H9 (cell line): Measurements from ENCODE around the gene SPTLC3. TPM values are rescaled to one million over a fixed set of nuclear protein-coding genes. Genes with fewer than 3 reads are reported as not detected.

Source experiments
- DNase-seq: peaks from one replicate; pipeline ENCODE4 v3.0.0-alpha.2; 2017
- H2AFZ ChIP-seq: one replicate; pipeline ENCODE4 v1.6.1; 2013; ENCODE audit warnings: mild to moderate bottlenecking, low read length, control low read depth, moderate library complexity
- H2AK5ac ChIP-seq: 2 replicates; pipeline ENCODE4 v1.6.1; 2013; ENCODE audit warnings: low read length, control low read depth, mixed read lengths; ENCODE audit not compliant: insufficient read length
- H2BK120ac ChIP-seq: one replicate; pipeline ENCODE4 v1.6.1; 2013; ENCODE audit warnings: low read depth, mild to moderate bottlenecking, low read length, control low read depth, inconsistent platforms; ENCODE audit not compliant: poor library complexity, severe bottlenecking
- H2BK12ac ChIP-seq: 2 replicates; pipeline ENCODE4 v1.6.1; 2013; ENCODE audit warnings: low read length, control low read depth, mixed read lengths, low read depth; ENCODE audit not compliant: insufficient read length
- H2BK15ac ChIP-seq: 2 replicates; pipeline ENCODE4 v1.6.1; 2013; ENCODE audit warnings: low read depth, low read length, control low read depth
- H2BK20ac ChIP-seq: one replicate; pipeline ENCODE4 v1.6.1; 2013; ENCODE audit warnings: low read depth, mild to moderate bottlenecking, low read length, control low read depth, inconsistent platforms; ENCODE audit not compliant: poor library complexity, severe bottlenecking
- H2BK5ac ChIP-seq: 2 replicates; pipeline ENCODE4 v1.6.1; 2013; ENCODE audit warnings: low read length, control low read depth, mixed read lengths; ENCODE audit not compliant: insufficient read length
- H3K14ac ChIP-seq: 2 replicates; pipeline ENCODE4 v1.6.1; 2013; ENCODE audit warnings: low read length, control low read depth; ENCODE audit not compliant: insufficient read depth
- H3K18ac ChIP-seq: 2 replicates; pipeline ENCODE4 v1.6.1; 2013; ENCODE audit warnings: low read depth, mild to moderate bottlenecking, mixed read lengths, low read length, control low read depth; ENCODE audit not compliant: insufficient read length
- H3K23ac ChIP-seq: 2 replicates; pipeline ENCODE4 v1.6.1; 2013; ENCODE audit warnings: low read length, control low read depth, mixed read lengths, low read depth; ENCODE audit not compliant: insufficient read length
- H3K23me2 ChIP-seq: 2 replicates; pipeline ENCODE4 v1.6.1; 2013; ENCODE audit warnings: low read depth, mild to moderate bottlenecking, mixed read lengths, low read length, control low read depth; ENCODE audit not compliant: insufficient read length, poor library complexity, severe bottlenecking
- H3K27ac ChIP-seq: 2 replicates; pipeline ENCODE4 v1.5.1; 2013; ENCODE audit warnings: low read length, control low read depth, mixed read lengths, low read depth; ENCODE audit not compliant: insufficient read length
- H3K27me3 ChIP-seq: 2 replicates; pipeline ENCODE4 v1.6.1; 2013; ENCODE audit warnings: low read length, control low read depth, inconsistent platforms; ENCODE audit not compliant: insufficient read depth
- H3K4ac ChIP-seq: 2 replicates; pipeline ENCODE4 v1.6.1; 2013; ENCODE audit warnings: low read depth, mild to moderate bottlenecking, control low read depth, inconsistent platforms, low read length, moderate library complexity
- H3K4me1 ChIP-seq: 2 replicates; pipeline ENCODE4 v1.6.1; 2013; ENCODE audit warnings: low read length, control low read depth, inconsistent platforms; ENCODE audit not compliant: insufficient read depth
- H3K4me2 ChIP-seq: 2 replicates; pipeline ENCODE4 v1.6.1; 2013; ENCODE audit warnings: low read length, control low read depth, mixed read lengths; ENCODE audit not compliant: insufficient read length, insufficient read depth
- H3K56ac ChIP-seq: 2 replicates; pipeline ENCODE4 v1.6.1; 2013; ENCODE audit warnings: low read depth, mild to moderate bottlenecking, mixed read lengths, low read length, control low read depth; ENCODE audit not compliant: insufficient read length
- H3K79me1 ChIP-seq: 2 replicates; pipeline ENCODE4 v1.6.1; 2013; ENCODE audit warnings: low read depth, mild to moderate bottlenecking, moderate library complexity, low read length, control low read depth, inconsistent platforms; ENCODE audit not compliant: insufficient read depth, poor library complexity, severe bottlenecking
- H3K79me2 ChIP-seq: 2 replicates; pipeline ENCODE4 v1.6.1; 2013; ENCODE audit warnings: low read length, control low read depth, inconsistent platforms; ENCODE audit not compliant: insufficient read depth
- H3K9ac ChIP-seq: 2 replicates; pipeline ENCODE4 v1.6.1; 2013; ENCODE audit warnings: low read length, control low read depth, mixed read lengths; ENCODE audit not compliant: insufficient read length; ENCODE audit errors: extremely low read depth
- H3K9me3 ChIP-seq: one replicate; pipeline ENCODE4 v1.6.1; 2013; ENCODE audit warnings: low read depth, low read length, inconsistent platforms; ENCODE audit not compliant: control insufficient read depth
- H3T11ph ChIP-seq: one replicate; pipeline ENCODE4 v1.6.1; 2013; ENCODE audit warnings: mild to moderate bottlenecking, low read length, control low read depth, inconsistent platforms
- H4K20me1 ChIP-seq: one replicate; pipeline ENCODE4 v1.6.1; 2013; ENCODE audit not compliant: control insufficient read depth, insufficient read length, insufficient read depth
- H4K5ac ChIP-seq: 2 replicates; pipeline ENCODE4 v1.6.1; 2013; ENCODE audit warnings: low read depth, mild to moderate bottlenecking, mixed read lengths, low read length, control low read depth; ENCODE audit not compliant: insufficient read length
- H4K8ac ChIP-seq: replicated peaks from 2 replicates; pipeline ENCODE4 v1.6.1; 2013; ENCODE audit warnings: low read length, control low read depth, mixed read lengths, low read depth; ENCODE audit not compliant: insufficient read length
- H4K91ac ChIP-seq: 2 replicates; pipeline ENCODE4 v1.6.1; 2013; ENCODE audit warnings: low read depth, mild to moderate bottlenecking, moderate library complexity, mixed read lengths, low read length, control low read depth; ENCODE audit not compliant: insufficient read length
- H3K27ac Mint-ChIP-seq, 3 experiments: 2 replicates in 2 of 3; 3 replicates in 1 of 3; pipeline ENCODE4 v1.8.0; 2020 to 2021; ENCODE audit warnings: mixed read lengths in 3 of 3, mild to moderate bottlenecking in 1 of 3, moderate library complexity in 1 of 3
- H3K27me3 Mint-ChIP-seq: 2 replicates; pipeline ENCODE4 v1.8.0; 2021; ENCODE audit warnings: low read depth, mild to moderate bottlenecking, moderate library complexity, mixed read lengths
- H3K36me3 Mint-ChIP-seq, 3 experiments: 2 replicates in 2 of 3; 3 replicates in 1 of 3; pipeline ENCODE4 v1.8.0; 2020 to 2021; ENCODE audit warnings: low read depth in 3 of 3, mixed read lengths in 3 of 3; ENCODE audit not compliant: insufficient read depth in 1 of 3
- H3K4me1 Mint-ChIP-seq, 2 experiments: 2 replicates each; pipeline ENCODE4 v1.8.0; 2020; ENCODE audit warnings: mixed read lengths in 2 of 2
- H3K4me3 Mint-ChIP-seq, 2 experiments: 2 replicates in 1 of 2; 3 replicates in 1 of 2; pipeline ENCODE4 v1.8.0; 2020 to 2021; ENCODE audit warnings: mild to moderate bottlenecking in 2 of 2, mixed read lengths in 2 of 2, moderate library complexity in 1 of 2
- H3K9me3 Mint-ChIP-seq, 2 experiments: 2 replicates in 1 of 2; 3 replicates in 1 of 2; pipeline ENCODE4 v1.8.0; 2020; ENCODE audit warnings: mild to moderate bottlenecking in 2 of 2, mixed read lengths in 2 of 2, moderate library complexity in 1 of 2
- CTCF ChIP-seq: fragments of 200-600 bp; sonication (generic); conservative IDR thresholded peaks from 3 replicates; pipeline ENCODE4 v1.8.0; 2021; ENCODE audit warnings: antibody characterized with exemption, mild to moderate bottlenecking
- WGBS: extraction: QIAGEN DNeasy Blood & Tissue Kit; methylation state at CpG from one replicate; pipeline ENCODE4 v1.1.7; 2013; ENCODE audit warnings: missing lambda C conversion rate, low lambda C conversion rate, mixed read lengths; ENCODE audit not compliant: insufficient read length; ENCODE audit errors: extremely low coverage; 5-methylcytosine and 5-hydroxymethylcytosine counted together
- total RNA-seq: library from RNA; stranded (reverse); gene quantifications from 2 replicates; pipeline ENCODE4 v1.2.1, GENCODE V29; 2021

Gene SPTLC3
- total RNA-seq, 1 experiment from 2014 or later: 0.68 TPM

- Histone ChIP-seq H3K23me2 (no peaks in the 10 kb centered on the region), H3K27ac (no peak overlapping the region), H2BK5ac (no peak overlapping the region), H2BK120ac (no peak overlapping the region), H4K91ac (no peak overlapping the region), H3K18ac (no peak overlapping the region), H3K23ac (no peak overlapping the region), H3K9me3 (no peaks in the 10 kb centered on the region), H2BK15ac (no peak overlapping the region), H3K4ac (no peak overlapping the region), H3T11ph (no peak overlapping the region), H3K9ac (no peak overlapping the region), H3K79me2 (no peaks in the 10 kb centered on the region), H3K4me2 (no peak overlapping the region), H4K20me1 (no peaks in the 10 kb centered on the region), H4K8ac (no peak overlapping the region), H3K79me1 (no peaks in the 10 kb centered on the region), H4K5ac (no peak overlapping the region), H2BK20ac (no peak overlapping the region), H2AFZ (no peak overlapping the region), H2BK12ac (no peak overlapping the region), H3K4me1 (no peaks in the 10 kb centered on the region), H3K27me3 (no peaks in the 10 kb centered on the region), H2AK5ac (no peak overlapping the region), H3K14ac (no peak overlapping the region), H3K56ac (no peak overlapping the region)
- no peak for TF ChIP-seq CTCF
- Mint-ChIP-seq H3K36me3 (no peaks in the 10 kb centered on the region; a peak in 1 of 7 replicates), H3K9me3 (peaks cover 0 to 3% of the 10 kb centered on the region in 2 experiments; a peak in 2 of 5 replicates), H3K27me3 (no peaks in the 10 kb centered on the region; the same call in none of the 2 replicates), H3K4me3 (no peak overlapping the region), H3K4me1 (0 out of 4 replicates have a peak, but pooled peaks cover 0 to under 1% of the 10 kb centered on the region in 2 experiments), H3K27ac (no peak overlapping the region)
- no peak for DNase-seq
- no CpG with 5 or more reads among the region's 3 CpGs for WGBS
These were observed 59.6 kb downstream of the SPTLC3 start for GRCh38 chr20:13068336-13068735.
